ENCODE measurements around the gene KISS1R.
"Not testable (repeated sequence)": the region's sequence is repeated elsewhere in the genome, so short reads cannot be mapped to it uniquely, and the experiment has no call there.

Gene KISS1R

DNA sequence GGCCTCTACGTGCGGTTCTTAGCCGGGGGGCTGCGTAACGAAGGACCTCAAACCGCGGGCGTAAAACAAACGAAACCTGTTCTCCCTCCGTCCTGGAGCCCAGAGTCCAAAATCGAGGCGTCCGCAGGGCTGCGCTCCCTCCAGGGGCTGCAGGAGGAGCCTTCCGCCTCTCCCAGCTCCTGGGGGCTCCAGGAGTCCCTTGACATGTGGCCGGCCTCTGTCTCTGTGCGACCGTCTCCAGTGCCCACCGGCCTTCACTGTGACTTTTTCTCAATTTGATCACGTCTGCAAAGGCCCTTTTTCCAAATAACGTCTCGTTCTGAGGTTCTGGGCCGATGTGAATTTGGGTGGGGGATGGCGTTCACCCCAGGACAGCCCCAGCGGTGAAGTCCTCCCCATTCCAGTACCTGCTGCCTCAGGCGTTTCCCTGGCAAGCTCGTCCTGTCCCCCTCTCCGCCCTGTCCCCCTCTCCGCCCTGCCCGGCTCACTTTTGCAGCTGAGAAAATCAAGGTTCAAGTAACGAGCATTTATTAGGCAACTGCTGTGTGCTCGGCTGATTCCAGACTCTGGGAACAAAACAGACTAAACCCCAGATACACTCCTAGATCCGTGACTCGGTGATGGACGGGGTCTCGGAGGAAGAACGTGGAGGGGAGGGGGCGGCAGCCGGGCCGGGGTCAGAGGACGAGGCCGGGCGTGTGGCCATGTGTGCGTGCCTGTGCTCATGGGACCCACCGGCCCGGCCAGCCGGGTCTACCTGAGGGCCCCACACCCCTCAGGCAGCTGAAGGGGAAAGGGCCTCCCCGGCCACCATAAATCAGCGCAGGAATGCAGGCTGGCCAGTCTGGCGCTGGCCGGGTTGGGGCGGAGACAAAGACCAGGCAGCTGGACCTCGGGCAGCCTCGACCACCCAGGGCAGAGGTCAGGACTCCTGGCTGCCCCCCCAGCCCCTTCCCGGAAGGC lies 39.0 kb downstream of the KISS1R start:
- DNase-seq = no peak

DNA sequence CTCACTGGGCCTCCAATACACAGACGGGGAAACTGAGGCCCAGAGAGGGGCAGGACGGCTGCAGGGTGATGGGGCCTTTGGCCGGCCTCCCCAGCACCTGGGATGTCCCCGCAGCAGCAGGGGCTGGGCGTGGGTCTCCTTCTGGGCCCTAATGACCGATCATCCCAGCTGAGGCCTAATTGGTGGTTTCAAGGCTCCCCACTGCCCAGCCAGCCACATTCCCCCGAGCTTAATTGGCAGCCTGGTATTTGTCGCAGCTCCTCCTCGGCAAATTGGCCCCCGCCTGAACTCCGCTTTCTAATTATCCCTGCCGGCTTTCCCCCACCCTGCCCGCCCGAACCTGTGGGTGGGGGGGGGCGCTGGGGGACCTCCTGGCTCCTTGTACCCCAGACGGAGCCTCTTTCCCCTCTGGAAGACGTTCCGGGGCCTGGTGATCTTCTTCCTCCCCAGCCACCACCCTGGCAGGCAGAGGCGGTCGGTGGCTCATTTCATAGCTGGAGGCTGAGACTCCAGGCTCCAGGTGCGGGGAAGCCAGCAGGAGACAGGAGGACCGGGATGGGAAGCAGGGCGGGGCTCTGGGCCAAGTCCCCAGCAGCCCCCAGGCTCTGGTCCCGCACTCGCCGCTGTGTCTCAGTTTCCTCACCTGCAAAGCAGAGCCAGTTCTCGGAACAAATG lies 39.8 kb downstream of the KISS1R start:
- DNase-seq = no peak

DNA sequence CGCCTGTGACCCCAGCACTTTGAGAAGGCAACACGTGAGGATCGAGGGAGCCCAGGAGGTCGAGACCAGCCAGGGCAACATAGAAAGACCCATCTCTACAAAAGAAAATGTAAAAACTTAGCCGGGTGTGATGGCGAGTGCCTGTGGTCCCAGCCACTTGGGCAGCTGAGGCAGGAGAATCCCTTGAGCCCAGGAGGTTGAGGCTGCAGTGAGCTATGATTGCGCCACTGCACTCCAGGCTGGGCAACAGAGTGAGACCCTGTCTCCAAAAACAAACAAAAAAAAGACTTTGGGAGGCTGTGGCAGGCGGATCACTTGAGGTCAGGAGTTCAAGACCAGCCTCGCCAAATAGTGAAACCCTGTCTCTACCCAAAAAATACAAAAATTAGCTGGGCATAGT lies 40.4 kb downstream of the KISS1R start:
- not testable (repeated sequence) for DNase-seq

DNA sequence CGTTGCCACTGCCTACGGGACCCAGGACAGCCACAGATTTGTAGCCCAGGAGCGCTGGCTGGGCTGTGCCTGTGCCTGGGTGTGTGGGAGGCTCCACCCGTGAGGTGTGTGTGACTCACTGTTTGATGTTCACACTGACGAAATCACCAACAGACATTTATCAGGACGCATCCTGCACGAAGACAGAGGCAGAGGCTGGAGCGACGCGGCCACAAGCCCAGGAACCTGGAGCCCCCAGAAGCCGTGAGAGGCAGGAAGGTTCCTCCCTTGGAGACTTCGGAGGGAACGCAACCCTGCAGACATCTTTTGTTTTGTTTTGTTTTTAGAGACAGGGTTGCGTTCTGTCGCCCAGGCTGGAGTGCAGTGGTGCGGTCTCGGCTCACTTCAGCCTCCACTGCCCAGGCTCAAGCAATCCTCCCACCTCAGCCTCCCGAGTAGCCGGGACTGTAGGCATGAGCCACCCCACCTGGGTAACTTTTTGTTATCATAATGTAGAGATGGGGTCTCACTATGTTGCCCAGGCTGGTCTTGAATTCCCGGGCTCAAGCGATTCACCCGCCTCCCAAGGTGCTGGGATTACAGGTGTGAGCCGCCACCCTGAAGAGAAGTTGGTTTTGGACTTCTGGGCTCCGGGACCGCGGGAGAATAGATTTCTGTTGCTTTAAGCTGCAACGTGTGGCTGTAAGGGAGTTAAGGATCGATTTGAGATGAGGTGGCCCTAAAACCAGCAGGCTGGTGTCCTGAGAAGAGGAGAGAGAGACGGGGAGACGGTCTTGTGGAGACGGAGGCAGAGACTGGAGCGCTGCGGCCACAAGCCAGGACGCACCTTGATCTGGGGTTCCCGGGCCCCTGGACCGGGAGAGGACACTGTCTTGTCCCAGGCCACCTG lies 42.1 kb downstream of the KISS1R start:
- peak; percentile 68 for DNase-seq

DNA sequence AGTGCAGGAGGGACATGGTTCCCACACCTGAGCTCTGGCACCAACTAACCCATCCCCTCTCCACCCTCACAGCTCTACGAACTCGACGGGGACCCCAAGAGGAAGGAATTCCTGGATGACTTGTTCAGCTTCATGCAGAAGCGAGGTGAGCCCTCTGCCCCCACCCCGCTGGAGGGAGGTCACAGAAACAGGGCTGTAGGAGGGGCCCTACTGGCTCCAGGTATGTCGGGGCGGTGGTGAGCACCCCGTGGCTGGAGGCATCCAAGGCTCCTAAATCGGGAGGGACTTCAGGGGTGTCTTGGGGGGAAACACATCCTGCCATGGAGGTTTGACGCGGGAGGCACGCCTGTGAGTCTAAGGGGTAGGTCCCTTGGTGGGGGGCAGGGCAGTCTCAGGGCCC lies 42.9 kb downstream of the KISS1R start:
- DNase-seq = no peak

DNA sequence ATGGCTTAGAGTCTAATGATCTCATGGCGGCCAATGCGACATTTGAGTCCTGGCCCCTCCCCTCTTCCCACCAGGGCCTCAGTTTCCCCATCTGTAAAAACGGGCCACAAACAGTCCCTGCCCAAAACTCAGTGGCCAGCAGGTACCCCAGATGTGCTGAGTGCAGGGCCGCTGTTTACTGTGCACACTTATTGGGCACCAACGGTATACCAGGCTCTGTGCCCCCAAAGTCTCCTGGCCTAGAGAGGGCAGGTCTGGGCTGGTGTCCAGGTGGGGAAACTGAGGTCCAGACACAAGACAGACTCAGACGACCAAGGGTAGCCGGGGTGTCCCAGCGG lies 43.4 kb downstream of the KISS1R start:
- no peak for DNase-seq

DNA sequence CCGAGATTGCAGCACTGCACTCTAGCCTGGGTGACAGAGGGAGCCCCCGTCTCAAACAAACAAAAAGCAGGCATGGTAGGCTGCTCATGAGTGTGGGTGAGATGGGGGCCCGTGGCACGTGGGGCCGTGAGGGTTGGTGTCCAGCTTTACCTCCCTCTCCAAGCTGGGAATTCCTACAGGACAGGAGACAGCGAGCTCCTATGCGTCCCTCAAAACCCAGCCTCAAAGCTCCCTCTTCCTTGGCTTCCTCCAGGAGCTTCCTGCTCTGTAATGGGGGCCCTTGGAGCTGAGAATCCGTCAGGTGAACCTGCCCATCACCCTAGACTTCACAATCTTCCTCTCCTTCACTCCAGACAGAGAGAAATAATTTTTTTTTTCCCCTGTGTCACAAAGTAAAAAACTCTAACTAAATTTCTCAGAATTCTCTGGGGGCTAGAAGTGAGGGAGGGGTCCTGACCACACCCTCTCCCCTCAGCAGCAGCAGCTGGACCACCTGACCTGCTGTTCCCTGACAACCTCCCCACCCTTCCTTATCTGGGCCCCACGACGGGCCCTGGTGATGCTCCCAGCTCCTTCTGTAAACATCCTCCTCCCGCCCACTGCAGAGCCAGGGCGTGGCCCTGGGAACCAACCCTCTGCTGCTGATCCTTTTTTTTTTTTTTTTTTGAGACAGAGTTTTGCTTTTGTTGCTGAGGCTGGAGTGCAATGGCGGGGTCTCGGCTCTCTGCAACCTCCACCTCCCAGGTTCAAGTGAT lies 44.9 kb downstream of the KISS1R start:
- DNase-seq = no peak

DNA sequence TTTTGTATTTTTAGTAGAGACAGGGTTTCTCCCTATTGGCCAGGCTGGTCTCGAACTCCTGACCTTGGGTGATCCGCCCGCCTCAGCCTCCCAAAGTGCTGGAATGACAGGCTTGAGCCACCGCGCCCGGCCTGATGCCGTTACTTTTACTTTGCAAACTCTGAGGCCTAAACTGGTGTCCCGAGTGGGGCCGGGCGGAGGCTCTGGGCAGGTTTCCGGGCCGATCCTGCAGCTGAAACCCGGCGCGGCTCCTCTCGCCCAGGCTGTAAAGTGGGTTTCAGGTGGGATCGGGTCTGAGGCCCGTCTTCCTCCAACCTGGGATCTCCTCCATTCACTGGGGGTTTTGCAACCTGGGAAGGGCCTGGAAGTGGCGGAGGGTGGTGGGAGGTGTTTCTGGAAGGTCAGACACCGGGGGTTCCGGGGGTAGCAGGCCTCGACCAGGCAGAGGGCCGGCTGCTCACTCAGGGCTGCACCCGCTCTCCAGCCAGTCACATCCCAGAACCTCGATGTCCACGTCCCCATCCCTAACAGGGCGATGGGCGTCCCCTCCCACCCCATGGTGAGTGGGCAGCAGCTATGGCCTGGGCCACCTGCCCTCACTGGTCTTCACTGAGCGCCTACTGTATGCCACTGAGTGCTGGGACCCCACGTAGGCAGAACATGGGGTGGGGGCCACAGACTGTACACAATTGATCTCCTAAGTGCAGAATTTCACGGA lies 45.7 kb downstream of the KISS1R start:
- no peak for DNase-seq

DNA sequence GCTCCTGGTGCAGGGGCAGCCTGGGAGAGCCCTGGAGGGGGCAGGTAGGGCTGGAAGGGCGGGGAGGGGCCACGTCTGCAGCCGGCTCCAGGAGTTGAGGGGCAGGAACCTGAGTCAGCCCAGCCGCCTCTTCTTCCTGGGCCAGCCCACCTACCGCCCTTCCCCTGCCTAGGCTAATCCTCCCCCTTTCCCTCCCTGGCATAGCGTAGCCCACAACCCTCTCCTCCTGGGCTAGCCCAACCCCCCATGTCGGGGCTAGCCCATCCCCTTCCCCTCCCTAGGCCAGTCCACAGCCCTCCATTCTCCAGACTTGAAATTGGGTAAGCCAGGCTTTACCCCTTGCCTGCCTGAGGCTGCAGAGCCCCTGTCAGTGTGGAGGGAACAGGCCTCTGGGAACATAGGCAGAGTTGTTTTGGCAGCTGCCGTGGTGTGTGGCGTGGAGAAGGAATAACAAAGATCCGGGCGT lies 46.4 kb downstream of the KISS1R start:
- no peak for DNase-seq

DNA sequence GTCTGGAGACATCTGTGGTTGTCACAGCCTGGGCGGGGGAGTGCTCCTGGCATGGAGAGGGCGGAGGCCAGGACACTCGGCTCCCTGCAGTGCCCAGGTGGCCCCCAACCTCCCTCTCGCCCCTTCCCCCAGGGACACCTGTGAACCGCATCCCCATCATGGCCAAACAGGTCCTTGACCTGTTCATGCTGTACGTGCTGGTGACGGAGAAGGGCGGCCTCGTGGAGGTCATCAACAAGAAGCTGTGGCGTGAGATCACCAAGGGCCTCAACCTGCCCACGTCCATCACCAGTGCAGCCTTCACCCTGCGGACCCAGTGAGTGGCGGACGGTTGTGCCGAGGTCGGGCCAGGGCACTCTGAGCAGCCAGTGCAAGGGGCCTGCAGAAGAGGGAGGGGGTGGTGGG lies 47.0 kb downstream of the KISS1R start:
- no peak for DNase-seq

DNA sequence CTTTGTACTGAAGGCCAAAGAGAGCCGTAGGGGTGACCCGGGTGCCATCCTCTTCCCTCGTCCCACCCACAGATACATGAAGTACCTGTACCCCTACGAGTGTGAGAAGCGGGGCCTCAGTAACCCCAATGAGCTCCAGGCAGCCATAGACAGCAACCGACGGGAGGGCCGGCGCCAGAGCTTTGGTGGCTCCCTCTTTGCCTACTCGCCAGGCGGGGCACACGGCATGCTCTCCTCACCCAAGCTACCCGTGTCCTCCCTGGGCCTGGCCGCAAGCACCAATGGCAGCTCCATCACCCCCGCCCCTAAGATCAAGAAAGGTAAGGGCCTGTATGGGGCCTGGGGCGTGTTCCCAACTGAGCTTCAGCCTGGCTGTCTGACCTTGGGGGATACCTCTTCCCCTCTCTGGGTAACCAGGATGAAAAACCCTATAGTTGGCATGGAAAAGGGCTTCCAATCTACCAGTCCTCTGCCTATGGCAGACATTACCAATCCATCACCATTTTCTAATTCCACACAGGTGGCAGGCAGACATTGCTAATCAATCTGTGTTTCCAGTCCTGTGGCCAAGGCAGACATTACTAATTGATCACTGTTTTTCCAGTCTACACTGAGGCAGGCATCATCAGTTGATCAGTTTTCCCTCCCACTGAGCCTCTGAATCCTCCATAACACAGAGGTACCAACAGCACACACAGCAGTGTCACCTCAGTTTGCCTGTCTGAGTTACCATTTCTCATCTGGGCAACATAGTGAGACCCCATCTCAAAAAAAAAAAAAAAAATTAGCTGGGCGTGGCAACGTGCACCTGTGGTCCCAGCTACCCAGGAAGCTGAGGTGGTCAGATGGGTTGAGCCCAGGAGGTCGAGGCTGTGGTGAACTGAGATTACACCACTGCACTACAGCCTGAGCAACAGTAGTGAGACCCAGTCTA lies 47.9 kb downstream of the KISS1R start:
- no peak for DNase-seq

DNA sequence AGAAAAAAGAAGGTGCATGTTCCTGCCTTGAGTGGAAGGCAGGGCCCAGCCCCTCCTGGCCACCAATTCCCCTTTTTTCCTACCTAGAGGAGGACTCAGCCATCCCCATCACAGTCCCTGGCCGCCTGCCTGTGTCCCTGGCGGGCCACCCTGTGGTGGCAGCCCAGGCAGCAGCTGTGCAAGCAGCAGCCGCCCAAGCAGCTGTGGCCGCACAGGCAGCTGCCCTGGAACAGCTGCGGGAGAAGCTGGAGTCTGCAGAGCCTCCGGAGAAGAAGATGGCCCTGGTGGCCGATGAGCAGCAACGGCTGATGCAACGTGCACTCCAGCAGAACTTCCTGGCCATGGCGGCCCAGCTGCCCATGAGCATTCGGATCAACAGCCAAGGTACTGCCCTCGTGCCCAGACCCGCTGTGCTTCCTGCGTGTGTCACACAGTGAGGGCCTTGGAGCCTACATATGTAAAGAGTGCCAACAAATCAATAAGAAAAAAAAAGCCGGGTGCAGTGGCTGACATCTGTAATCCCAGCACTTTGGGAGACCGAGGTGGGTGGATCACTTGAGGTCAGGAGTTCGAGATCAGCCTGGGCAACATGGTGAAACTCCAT lies 49.5 kb downstream of the KISS1R start:
- DNase-seq = no peak

Measured in activated CD8-positive, alpha-beta memory T cell treated with anti-CD3 and anti-CD28 coated beads for 24 hours (primary cell).